ENCODE data around the gene ERFL. TPM values are rescaled to one million over a fixed set of nuclear protein-coding genes. Genes with fewer than 3 reads are reported as not detected.

ERFL gene
- total RNA-seq, 1 experiment from 2014 or later = 3.8 TPM

DNA sequence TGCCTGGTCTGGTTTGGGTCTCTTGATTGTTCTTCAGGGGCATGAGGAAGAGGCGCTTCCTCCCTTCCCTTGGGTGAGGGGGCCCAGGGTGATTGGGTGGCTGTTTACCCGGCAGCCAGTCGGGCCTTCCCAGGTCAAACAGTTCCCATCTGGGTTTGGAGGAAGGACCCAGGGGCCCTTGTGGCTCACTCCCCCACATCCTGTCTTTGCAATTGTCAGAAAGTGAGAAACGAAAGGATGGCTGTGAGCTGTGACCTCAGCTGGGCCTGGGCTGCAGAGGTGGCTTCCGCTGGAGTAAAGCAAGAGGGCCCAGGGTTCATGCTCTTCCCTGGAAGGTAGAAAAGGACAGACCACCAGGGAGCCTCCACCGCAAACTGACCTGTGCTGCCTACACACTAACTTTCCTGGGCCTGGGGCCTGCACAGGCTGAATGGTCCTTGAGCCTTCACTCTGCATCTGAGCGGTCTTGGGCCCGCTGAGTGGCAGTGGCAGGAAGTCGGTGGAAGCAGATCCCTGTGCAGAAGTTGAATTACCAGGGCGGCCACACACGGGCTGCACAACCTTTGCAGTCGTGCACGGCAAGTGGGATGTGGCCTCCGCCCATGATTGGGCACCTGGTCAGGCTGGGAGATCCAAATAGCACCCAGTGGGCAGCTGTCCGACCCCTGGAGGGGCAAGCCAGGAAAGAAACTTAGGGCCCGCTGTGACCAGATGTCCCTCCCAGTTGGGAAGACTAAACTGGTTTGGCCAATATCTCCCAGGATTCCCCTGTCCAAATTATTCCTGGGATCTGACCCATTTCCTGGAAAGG, 56.5 kb downstream of the ERFL start:
- no peak overlapping the region for H2AFZ ChIP-seq (ENCODE audit: low read length)
- H3K4me1 ChIP-seq (ENCODE audit: low read length) = peaks cover 24% of the 10 kb centered on the region
- peak; percentile 62 for DNase-seq
- peaks cover 37% of the 10 kb centered on the region for H3K36me3 ChIP-seq (ENCODE audit: insufficient read depth, low read length)
- H3K4me2 ChIP-seq (ENCODE audit: low read depth, low read length, poor library complexity, severe bottlenecking) = no peak overlapping the region
- H3K79me2 ChIP-seq (ENCODE audit: low read length) = no peaks in the 10 kb centered on the region
- H3K27ac ChIP-seq (ENCODE audit: low read length) = peak overlapping the region; percentile 48
- H4K20me1 ChIP-seq (ENCODE audit: insufficient read depth, low read depth, low read length) = peaks cover 11% of the 10 kb centered on the region; the same call in 1 of the 2 replicates
- H3K27me3 ChIP-seq (ENCODE audit: low read length) = no peaks in the 10 kb centered on the region
- H3K4me3 ChIP-seq (ENCODE audit: low read length) = no peak overlapping the region
- no peaks in the 10 kb centered on the region for H3K9me3 ChIP-seq (ENCODE audit: low read length)
- H3K9me2 ChIP-seq (replicated peaks; ENCODE audit: insufficient read depth, low read length) = no peaks in the 10 kb centered on the region
- H3K9ac ChIP-seq (ENCODE audit: low read length) = no peak overlapping the region

DNA sequence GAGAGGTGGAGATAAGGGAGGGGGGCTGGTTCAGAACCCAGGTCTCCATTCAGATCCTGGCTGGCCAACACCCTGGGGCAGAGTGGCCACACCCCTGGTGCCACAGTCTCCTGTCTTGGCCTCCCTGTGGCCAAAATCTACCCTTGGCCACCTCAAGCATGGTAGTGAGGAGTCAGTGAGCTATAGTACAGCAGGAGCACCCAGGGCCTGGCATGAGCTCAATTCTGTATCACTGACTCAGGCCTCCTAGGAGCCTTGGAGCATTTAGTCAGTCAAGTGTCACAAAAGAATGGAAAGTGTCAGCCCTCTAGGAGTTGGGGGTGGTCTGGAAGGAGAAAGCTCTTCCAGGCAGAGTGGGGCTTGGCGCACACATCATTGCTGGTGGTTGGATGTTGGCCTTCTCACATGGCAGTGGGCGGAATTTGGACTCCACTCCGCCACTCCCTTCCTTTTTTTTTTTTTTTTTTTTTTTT, 57.8 kb downstream of the ERFL start:
- no peak for DNase-seq

DNA sequence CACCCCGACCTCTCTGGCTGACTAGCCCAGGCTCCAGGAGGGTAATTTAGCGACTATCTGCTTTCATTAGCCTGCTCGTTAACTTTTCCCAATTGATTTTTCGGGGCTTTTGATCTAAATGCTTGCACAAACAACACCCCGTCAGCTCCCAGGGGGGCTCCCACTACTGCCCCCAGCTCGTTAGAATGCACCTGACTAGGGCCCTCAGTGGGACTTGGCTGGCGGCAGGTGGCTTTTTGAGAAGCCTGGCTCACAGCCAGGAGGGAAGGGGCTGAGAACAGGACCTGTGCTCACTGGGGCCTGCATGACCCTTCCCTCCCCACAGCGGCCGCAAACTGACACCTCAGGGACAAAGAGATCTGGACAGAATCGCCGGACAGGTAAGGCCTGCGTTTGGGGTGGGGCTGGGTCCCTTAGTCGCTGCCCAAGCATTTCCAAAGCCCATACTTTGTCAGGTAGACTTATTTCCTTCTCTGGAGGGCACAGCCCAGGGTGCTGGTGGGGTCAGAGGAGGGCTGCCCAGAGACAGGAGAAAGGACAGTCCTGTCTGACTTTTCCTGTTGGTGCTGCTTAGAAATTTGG, 58.8 kb downstream of the ERFL start:
- Histone ChIP-seq H3K79me2 (ENCODE audit: low read length) (peaks cover 5% of the 10 kb centered on the region), H4K20me1 (ENCODE audit: insufficient read depth, low read depth, low read length) (peaks cover 24% of the 10 kb centered on the region; the same call in 1 of the 2 replicates), H3K4me3 (ENCODE audit: low read length) (no peak overlapping the region), H3K27me3 (ENCODE audit: low read length) (no peaks in the 10 kb centered on the region), H3K36me3 (ENCODE audit: insufficient read depth, low read length) (peaks cover 45% of the 10 kb centered on the region), H3K9ac (ENCODE audit: low read length) (no peak overlapping the region), H3K4me2 (ENCODE audit: low read depth, low read length, poor library complexity, severe bottlenecking) (no peak overlapping the region), H3K4me1 (ENCODE audit: low read length) (peaks cover 11% of the 10 kb centered on the region; the same call in 1 of the 2 replicates), H3K9me3 (ENCODE audit: low read length) (no peaks in the 10 kb centered on the region), H2AFZ (ENCODE audit: low read length) (no peak overlapping the region), H3K27ac (ENCODE audit: low read length) (no peak overlapping the region), H3K9me2 (replicated peaks; ENCODE audit: insufficient read depth, low read length) (no peaks in the 10 kb centered on the region)
- no peak for DNase-seq

More for the DNA sequence above, 57.8 kb downstream of the ERFL start:
- Histone ChIP-seq H4K20me1 (ENCODE audit: insufficient read depth, low read depth, low read length) (peaks cover 15% of the 10 kb centered on the region; the same call in 1 of the 2 replicates), H2AFZ (ENCODE audit: low read length) (no peak overlapping the region), H3K27ac (ENCODE audit: low read length) (no peak overlapping the region), H3K4me1 (ENCODE audit: low read length) (peaks cover 11% of the 10 kb centered on the region), H3K9ac (ENCODE audit: low read length) (no peak overlapping the region), H3K4me2 (ENCODE audit: low read depth, low read length, poor library complexity, severe bottlenecking) (no peak overlapping the region), H3K36me3 (ENCODE audit: insufficient read depth, low read length) (peaks cover 38% of the 10 kb centered on the region), H3K9me3 (ENCODE audit: low read length) (no peaks in the 10 kb centered on the region), H3K27me3 (ENCODE audit: low read length) (no peaks in the 10 kb centered on the region), H3K4me3 (ENCODE audit: low read length) (no peak overlapping the region), H3K9me2 (replicated peaks; ENCODE audit: insufficient read depth, low read length) (no peaks in the 10 kb centered on the region), H3K79me2 (ENCODE audit: low read length) (no peaks in the 10 kb centered on the region)

GRCh38 chr19:41868989-41869300, 59.3 kb downstream of the ERFL start:
- H3K9me3 ChIP-seq (ENCODE audit: low read length) = no peaks in the 10 kb centered on the region
- no peak overlapping the region for H3K4me3 ChIP-seq (ENCODE audit: low read length)
- H3K9me2 ChIP-seq (replicated peaks; ENCODE audit: insufficient read depth, low read length) = no peaks in the 10 kb centered on the region
- no peak overlapping the region for H3K4me2 ChIP-seq (ENCODE audit: low read depth, low read length, poor library complexity, severe bottlenecking)
- H3K27ac ChIP-seq (ENCODE audit: low read length) = no peak overlapping the region
- H2AFZ ChIP-seq (ENCODE audit: low read length) = no peak overlapping the region
- peaks cover 16% of the 10 kb centered on the region for H3K4me1 ChIP-seq (ENCODE audit: low read length)
- H3K27me3 ChIP-seq (ENCODE audit: low read length) = no peaks in the 10 kb centered on the region
- peaks cover 29% of the 10 kb centered on the region; the same call in 1 of the 2 replicates for H4K20me1 ChIP-seq (ENCODE audit: insufficient read depth, low read depth, low read length)
- peaks cover 9% of the 10 kb centered on the region for H3K79me2 ChIP-seq (ENCODE audit: low read length)
- no peak overlapping the region for H3K9ac ChIP-seq (ENCODE audit: low read length)
- H3K36me3 ChIP-seq (ENCODE audit: insufficient read depth, low read length) = peaks cover 51% of the 10 kb centered on the region
- DNase-seq = no peak

- Histone ChIP-seq H3K9me3 (ENCODE audit: low read length) (no peaks in the 10 kb centered on the region), H3K9me2 (replicated peaks; ENCODE audit: insufficient read depth, low read length) (no peaks in the 10 kb centered on the region), H3K4me1 (ENCODE audit: low read length) (peaks cover 18% of the 10 kb centered on the region), H3K27ac (ENCODE audit: low read length) (no peak overlapping the region), H3K27me3 (ENCODE audit: low read length) (no peaks in the 10 kb centered on the region), H3K4me2 (ENCODE audit: low read depth, low read length, poor library complexity, severe bottlenecking) (no peak overlapping the region), H3K79me2 (ENCODE audit: low read length) (peaks cover 12% of the 10 kb centered on the region), H3K9ac (ENCODE audit: low read length) (no peak overlapping the region), H3K36me3 (ENCODE audit: insufficient read depth, low read length) (peaks cover 55% of the 10 kb centered on the region), H2AFZ (ENCODE audit: low read length) (no peak overlapping the region), H4K20me1 (ENCODE audit: insufficient read depth, low read depth, low read length) (peaks cover 31% of the 10 kb centered on the region; the same call in 1 of the 2 replicates), H3K4me3 (ENCODE audit: low read length) (no peak overlapping the region)
- no peak for DNase-seq
Observed at GRCh38 chr19:41868120-41868988, 59.9 kb downstream of the ERFL start.

- DNase-seq = no peak
- H3K4me1 ChIP-seq (ENCODE audit: low read length) = peaks cover 39% of the 10 kb centered on the region
- H3K9ac ChIP-seq (ENCODE audit: low read length) = no peak overlapping the region
- no peak overlapping the region for H3K4me2 ChIP-seq (ENCODE audit: low read depth, low read length, poor library complexity, severe bottlenecking)
- H3K9me2 ChIP-seq (replicated peaks; ENCODE audit: insufficient read depth, low read length) = no peaks in the 10 kb centered on the region
- H3K36me3 ChIP-seq (ENCODE audit: insufficient read depth, low read length) = peaks cover 70% of the 10 kb centered on the region
- H2AFZ ChIP-seq (ENCODE audit: low read length) = no peak overlapping the region
- H3K27me3 ChIP-seq (ENCODE audit: low read length) = no peaks in the 10 kb centered on the region
- peaks cover 50% of the 10 kb centered on the region; the same call in 1 of the 2 replicates for H4K20me1 ChIP-seq (ENCODE audit: insufficient read depth, low read depth, low read length)
- peaks cover 32% of the 10 kb centered on the region for H3K79me2 ChIP-seq (ENCODE audit: low read length)
- H3K27ac ChIP-seq (ENCODE audit: low read length) = no peak overlapping the region
- H3K4me3 ChIP-seq (ENCODE audit: low read length) = no peak overlapping the region
- no peaks in the 10 kb centered on the region for H3K9me3 ChIP-seq (ENCODE audit: low read length)
Observed at GRCh38 chr19:41866284-41866683, 62.0 kb downstream of the ERFL start.

GRCh38 chr19:41864374-41864773, 63.9 kb downstream of the ERFL start:
- H3K4me3 ChIP-seq (ENCODE audit: low read length) = no peak overlapping the region
- peaks cover 41% of the 10 kb centered on the region for H3K4me1 ChIP-seq (ENCODE audit: low read length)
- H3K9me2 ChIP-seq (replicated peaks; ENCODE audit: insufficient read depth, low read length) = no peaks in the 10 kb centered on the region
- no peak for DNase-seq
- no peak overlapping the region for H3K4me2 ChIP-seq (ENCODE audit: low read depth, low read length, poor library complexity, severe bottlenecking)
- H3K27ac ChIP-seq (ENCODE audit: low read length) = 0 out of 2 replicates have a peak overlapping the region, but pooled peaks have one; percentile 12
- no peaks in the 10 kb centered on the region for H3K27me3 ChIP-seq (ENCODE audit: low read length)
- H3K9ac ChIP-seq (ENCODE audit: low read length) = no peak overlapping the region
- H3K79me2 ChIP-seq (ENCODE audit: low read length) = peaks cover 45% of the 10 kb centered on the region
- H3K36me3 ChIP-seq (ENCODE audit: insufficient read depth, low read length) = peaks cover 66% of the 10 kb centered on the region
- H3K9me3 ChIP-seq (ENCODE audit: low read length) = no peaks in the 10 kb centered on the region
- H4K20me1 ChIP-seq (ENCODE audit: insufficient read depth, low read depth, low read length) = peaks cover 60% of the 10 kb centered on the region; the same call in 1 of the 2 replicates
- H2AFZ ChIP-seq (ENCODE audit: low read length) = no peak overlapping the region

Measured in Karpas-422 (cell line).